ENCODE data around the gene DLD.
"Not testable (repeated sequence)": the region's sequence is repeated elsewhere in the genome, so short reads cannot be mapped to it uniquely, and the experiment has no call there.

The DLD gene

GRCh38 chr7:107890962-107891635, at the start of gene DLD:
TSS of gene DLD (plus strand) at chr7:107891183. CDS start at chr7:107891251, 68 bp downstream.
- peak; percentile 80 for DNase-seq

GRCh38 chr7:107842213-107842612, 48.8 kb upstream of the DLD start:
- DNase-seq = no peak

DNA sequence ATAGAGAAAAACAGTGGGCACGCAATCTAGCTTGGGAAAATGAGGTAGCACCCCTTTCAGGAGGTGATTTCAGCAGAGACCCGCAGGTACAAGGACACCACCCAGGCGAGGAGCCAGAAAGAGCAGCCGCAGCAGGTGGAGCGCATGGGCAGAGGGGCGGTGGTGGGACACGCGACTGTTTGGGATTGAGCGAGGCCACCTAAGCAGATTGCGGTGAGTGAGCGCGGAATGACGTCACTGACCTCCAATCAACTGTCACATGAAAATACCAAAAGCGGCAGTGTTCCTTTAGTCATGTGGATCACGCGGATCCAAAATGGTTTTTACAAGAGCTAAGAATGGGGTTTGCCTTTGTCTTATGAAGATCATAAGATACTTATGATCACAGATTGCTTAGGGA, 47.8 kb upstream of the DLD start:
- DNase-seq = no peak

DNA sequence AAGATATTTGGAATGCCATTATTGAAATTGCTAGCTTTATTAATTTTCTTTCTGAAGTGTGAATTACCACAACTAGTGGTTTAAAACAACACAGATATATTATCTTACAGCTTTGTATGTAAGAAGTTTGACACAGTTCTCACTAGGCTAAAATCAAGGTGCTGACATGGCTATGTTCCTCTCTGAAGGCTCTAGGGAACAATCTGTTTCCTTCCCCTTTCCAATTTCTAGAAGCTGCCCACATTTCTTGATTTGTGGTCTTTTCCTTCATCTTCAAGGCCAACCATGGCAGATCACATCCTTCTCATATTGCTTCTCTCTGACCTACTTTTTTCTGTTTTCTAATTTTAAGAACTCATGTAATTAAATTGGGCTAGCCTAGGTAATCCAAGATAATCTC, 44.7 kb upstream of the DLD start:
- no peak for DNase-seq

DNA sequence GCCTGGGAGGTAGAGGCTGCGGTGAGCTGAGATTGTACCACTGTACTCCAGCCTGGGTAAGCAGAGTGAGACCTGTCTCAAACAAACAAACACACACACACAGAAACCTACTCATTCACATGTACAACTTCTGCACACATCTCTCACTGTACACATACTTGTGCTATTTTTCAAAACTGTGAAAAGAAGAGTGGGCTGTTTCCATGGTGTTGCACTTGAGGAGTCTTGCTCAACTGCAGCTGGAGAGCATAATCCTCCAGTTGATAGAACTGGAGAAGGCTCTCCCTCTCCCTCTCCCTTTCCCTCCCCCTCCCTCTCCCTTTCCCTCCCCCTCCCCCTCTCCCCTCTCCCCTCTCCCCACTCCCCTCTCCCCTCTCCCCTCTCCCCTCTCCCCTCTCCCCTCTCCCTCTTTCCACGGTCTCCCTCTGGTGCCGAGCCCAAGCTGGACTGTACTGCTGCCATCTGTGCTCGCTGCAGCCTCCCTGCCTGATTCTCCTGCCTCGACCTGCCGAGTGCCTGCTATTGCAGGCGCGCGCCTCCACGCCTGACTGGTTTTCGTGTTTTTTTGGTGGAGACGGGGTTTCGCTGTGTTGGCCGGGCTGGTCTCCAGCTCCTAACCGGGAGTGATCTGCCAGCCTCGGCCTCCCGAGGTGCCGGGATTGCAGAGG, 43.7 kb upstream of the DLD start:
- no peak for DNase-seq

GRCh38 chr7:107847836-107848175, 43.2 kb upstream of the DLD start:
- DNase-seq = not testable (repeated sequence)

DNA sequence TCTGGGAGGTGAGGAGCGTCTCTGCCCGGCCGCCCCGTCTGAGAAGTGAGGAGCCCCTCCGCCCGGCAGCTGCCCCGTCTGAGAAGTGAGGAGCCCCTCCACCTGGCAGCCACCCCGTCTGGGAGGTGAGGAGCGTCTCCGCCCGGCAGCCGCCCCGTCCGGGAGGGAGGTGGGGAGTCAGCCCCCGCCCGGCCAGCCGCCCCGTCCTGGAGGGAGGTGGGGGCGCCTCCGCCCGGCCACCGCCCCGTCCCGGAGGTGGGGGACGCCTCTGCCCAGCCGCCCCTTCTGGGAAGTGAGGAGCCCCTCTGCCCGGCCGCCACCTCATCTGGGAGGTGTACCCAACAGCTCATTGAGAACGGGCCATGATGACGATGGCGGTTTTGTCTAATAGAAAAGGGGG, 42.8 kb upstream of the DLD start:
- DNase-seq = not testable (repeated sequence)

DNA sequence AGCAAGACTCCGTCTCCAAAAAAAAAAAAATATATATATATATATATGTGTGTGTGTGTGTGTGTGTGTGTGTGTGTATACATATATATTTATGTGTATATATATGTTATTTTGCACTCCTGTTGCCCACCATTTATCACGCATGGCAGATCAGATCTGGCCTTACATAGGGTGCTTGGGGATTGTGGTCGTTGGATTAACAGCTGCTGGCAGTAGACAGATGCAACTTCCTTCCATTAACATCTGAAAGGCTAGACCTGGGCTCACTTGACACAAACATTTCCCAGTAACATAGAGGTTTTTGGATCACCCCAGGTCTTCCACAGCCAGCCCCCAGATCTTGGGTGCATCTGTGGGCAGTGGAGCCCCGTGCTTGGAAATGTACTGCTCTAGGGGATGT, 40.8 kb upstream of the DLD start:
- no peak for DNase-seq

DNA sequence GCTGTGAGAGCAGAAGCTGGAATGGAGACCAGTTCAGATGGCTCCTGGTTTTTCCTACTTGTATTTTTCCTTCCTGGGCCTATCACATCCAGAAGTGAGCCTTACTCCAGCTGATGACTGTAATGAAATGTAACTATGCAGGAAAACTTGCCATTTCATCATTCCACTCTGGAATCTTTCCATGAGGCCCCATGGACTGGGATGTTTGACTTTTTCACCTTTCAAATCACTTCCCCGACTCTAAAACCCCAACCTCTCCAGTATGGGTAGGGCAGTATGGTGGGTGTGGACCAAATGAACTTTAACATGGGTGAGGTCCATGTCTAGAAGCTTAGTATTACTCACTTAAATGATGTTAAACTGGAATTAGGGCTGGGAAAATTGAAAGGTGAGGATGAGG, 40.3 kb upstream of the DLD start:
- no peak for DNase-seq

DNA sequence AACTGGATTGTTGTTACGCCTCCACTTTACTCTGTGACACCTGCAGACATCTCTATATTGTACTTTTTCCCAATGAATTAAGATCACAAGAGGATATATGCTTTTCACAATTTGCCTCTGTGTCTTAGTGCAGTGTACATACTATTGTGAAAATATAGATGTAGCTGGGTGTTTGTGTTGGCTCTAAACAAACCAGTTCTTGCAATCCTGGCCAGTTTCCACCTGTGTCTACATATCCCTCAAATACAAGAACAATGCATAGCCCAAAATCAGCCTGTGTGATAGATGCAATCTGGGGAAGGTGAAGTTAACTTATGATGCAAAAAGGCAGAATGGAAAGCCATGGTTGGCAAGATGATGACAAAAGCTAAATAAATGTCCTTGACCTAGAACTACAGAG, 36.5 kb upstream of the DLD start:
- DNase-seq = no peak

DNA sequence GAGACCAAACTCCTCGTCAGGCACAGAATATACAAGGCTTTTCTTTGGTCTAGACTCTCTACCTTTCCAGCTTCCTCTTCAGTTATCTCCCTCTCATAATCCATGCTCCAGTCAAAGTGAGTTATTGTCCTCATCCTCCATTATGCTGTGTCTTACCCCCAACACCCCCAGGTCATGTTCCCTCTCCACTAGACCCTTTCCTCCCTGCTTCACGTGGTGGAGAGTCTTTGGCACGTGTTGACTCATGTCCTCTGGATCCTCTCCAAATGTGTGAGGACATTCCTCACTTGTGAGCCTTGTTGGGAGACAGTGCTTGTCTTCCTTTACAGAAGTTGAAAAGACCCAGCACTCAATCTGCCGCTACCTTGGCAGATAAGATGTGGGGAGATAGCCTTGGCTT, 36.0 kb upstream of the DLD start:
- no peak for DNase-seq

GRCh38 chr7:107856806-107857540, 34.0 kb upstream of the DLD start:
- no peak for DNase-seq

GRCh38 chr7:107857541-107857912, 33.5 kb upstream of the DLD start:
- DNase-seq = no peak

- no peak for DNase-seq
Measured at GRCh38 chr7:107858280-107858679, 32.7 kb upstream of the DLD start.

DNA sequence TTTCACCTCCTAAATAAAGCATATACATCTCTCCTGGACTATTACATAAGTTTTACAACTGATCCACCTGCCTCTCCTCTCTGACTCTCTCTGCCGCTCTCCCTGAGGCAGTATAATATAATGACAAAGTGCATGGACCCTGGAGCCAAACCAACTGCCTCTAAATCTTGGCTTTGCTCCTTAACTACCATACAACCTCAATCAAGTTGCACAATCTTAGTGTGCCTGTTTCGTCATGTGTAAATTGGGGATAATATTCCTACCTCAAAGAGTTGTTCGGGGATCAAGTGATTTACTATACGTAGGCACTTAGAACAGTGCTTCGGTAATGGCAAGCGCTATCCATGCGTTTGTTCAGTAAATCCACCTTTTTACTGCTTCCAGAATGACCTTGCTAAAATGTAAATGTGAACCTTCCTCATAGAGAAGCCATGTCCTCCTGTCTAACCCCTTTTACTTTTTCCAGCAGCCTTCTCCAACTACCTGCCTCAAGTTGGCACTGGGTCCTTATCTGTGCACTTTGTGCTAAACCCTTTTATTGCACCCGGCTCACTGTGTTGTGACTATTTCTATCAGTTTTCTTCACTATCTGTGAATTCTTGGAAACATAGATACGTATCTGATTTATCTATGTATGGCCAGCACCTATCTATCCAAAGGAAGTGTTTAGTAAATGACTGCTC, 30.6 kb upstream of the DLD start:
- DNase-seq = no peak

- DNase-seq = peak; percentile 72
Measured at GRCh38 chr7:107860981-107861652, 29.9 kb upstream of the DLD start.

- no peak for DNase-seq
Measured at GRCh38 chr7:107865956-107866775, 24.8 kb upstream of the DLD start.

- no peak for DNase-seq
Measured at GRCh38 chr7:107867858-107868466, 23.0 kb upstream of the DLD start.

DNA sequence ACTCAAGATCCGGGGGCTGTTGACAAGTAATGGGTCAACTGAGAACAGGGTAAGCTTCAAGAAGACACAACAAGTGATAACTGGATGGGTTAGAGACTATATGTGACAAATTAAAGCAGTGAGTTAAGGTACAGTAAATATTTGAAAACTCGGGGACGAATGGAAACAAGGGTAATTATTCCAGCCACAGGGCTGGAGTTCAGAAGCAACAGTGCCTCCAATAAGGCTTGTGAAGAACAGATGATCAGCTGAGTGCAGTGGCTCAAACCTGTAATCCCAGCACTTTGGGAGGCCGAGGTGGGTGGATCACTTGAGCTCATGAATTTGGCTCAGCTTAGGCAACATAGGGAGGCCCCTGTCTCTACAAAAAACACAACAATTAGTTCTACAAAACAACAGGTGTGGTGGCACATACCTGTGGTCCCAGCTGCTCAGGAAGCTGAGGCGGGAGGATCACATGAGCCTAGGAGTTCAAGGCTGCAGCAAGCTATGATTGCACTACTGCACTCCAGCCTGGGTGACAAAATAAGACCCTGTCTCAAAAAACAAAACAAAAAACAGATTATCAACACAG, 20.5 kb upstream of the DLD start:
- no peak for DNase-seq

- DNase-seq = no peak
Measured at GRCh38 chr7:107874111-107874510, 16.9 kb upstream of the DLD start.
